CD14-positive monocyte (primary cell): ENCODE data around the gene C1orf105. TPM values are rescaled to one million over a fixed set of nuclear protein-coding genes. Genes with fewer than 3 reads are reported as not detected.
A peak's percentile ranks its signal among the peaks of the same experiment; 100 is the strongest.

ENCODE experiments used
- DNase-seq, 3 donors: peaks; one replicate each; pipeline ENCODE4 v3.0.0-alpha.2; 2011 to 2022
- H2AFZ ChIP-seq: 2 replicates; pipeline ENCODE4 v1.6.0; 2012; ENCODE audit warnings: mild to moderate bottlenecking, low read depth, low read length, inconsistent platforms; ENCODE audit not compliant: insufficient read depth, poor library complexity, severe bottlenecking
- H3K27ac ChIP-seq, 2 donors: 1 replicate in 1 of 2; 2 replicates in 1 of 2; pipeline ENCODE4 v1.5.1; 2012 to 2013; ENCODE audit warnings: low read length in 2 of 2, control low read depth in 1 of 2, inconsistent platforms in 1 of 2, low read depth in 1 of 2, mild to moderate bottlenecking in 1 of 2
- H3K27me3 ChIP-seq, 2 donors: one replicate each; pipeline versions ENCODE4 v1.6.0 to v1.6.1; 2011 to 2013; ENCODE audit warnings: low read length in 2 of 2; ENCODE audit not compliant: control insufficient read depth in 2 of 2, insufficient read depth in 2 of 2
- H3K36me3 ChIP-seq, 2 donors: replicated peaks in 1 of 2; 1 replicate in 1 of 2; 2 replicates in 1 of 2; pipeline versions ENCODE4 v1.5.1 to v1.6.1; 2012 to 2013; ENCODE audit warnings: low read length in 2 of 2, control low read depth in 1 of 2, inconsistent platforms in 1 of 2, mild to moderate bottlenecking in 1 of 2; ENCODE audit not compliant: insufficient read depth in 2 of 2, control insufficient read depth in 1 of 2
- H3K4me1 ChIP-seq, 2 donors: 1 replicate in 1 of 2; 2 replicates in 1 of 2; pipeline versions ENCODE4 v1.5.1 to v1.6.1; 2012 to 2013; ENCODE audit warnings: low read length in 2 of 2, control low read depth in 1 of 2, inconsistent platforms in 1 of 2, mild to moderate bottlenecking in 1 of 2, moderate library complexity in 1 of 2; ENCODE audit not compliant: insufficient read depth in 2 of 2, control insufficient read depth in 1 of 2
- H3K4me2 ChIP-seq: replicated peaks from 2 replicates; pipeline ENCODE3; 2012; ENCODE audit warnings: low read length, moderate library complexity, mild to moderate bottlenecking; ENCODE audit not compliant: poor library complexity, severe bottlenecking; ENCODE audit errors: extremely low read depth
- H3K4me3 ChIP-seq, 3 experiments: fragments of 200-600 bp in 1 of 3; sonication (generic) in 1 of 3; replicated peaks in 1 of 3; 1 replicate in 2 of 3; 2 replicates in 1 of 3; pipeline ENCODE4 v1.5.1; 2011 to 2013; ENCODE audit warnings: low read length in 3 of 3, mild to moderate bottlenecking in 3 of 3, control low read depth in 2 of 3, low read depth in 2 of 3, inconsistent platforms in 1 of 3, moderate library complexity in 1 of 3
- H3K79me2 ChIP-seq: 2 replicates; pipeline ENCODE4 v1.6.0; 2012; ENCODE audit warnings: mild to moderate bottlenecking, control low read depth, inconsistent platforms, low read length, moderate library complexity; ENCODE audit not compliant: insufficient read depth
- H3K9ac ChIP-seq: 2 replicates; pipeline ENCODE4 v1.6.0; 2017; ENCODE audit warnings: low read length, mild to moderate bottlenecking; ENCODE audit not compliant: insufficient read depth, poor library complexity, severe bottlenecking
- H3K9me3 ChIP-seq, 2 donors: replicated peaks in 1 of 2; 1 replicate in 1 of 2; 2 replicates in 1 of 2; pipeline versions ENCODE4 v1.5.1 to v1.6.1; 2012 to 2013; ENCODE audit warnings: low read length in 2 of 2, control low read depth in 1 of 2; ENCODE audit not compliant: control insufficient read depth in 1 of 2, insufficient read depth in 1 of 2
- H4K20me1 ChIP-seq: 2 replicates; pipeline ENCODE4 v1.6.0; 2012; ENCODE audit warnings: mild to moderate bottlenecking, low read length, control low read depth, moderate library complexity; ENCODE audit not compliant: insufficient read depth
- H3K27ac Mint-ChIP-seq, 7 donors: one replicate each; pipeline ENCODE4 v1.8.0; 2020; ENCODE audit warnings: mild to moderate bottlenecking in 7 of 7, mixed read lengths in 7 of 7, moderate library complexity in 6 of 7, inconsistent platforms in 2 of 7
- H3K27me3 Mint-ChIP-seq, 3 donors: one replicate each; pipeline ENCODE4 v1.8.0; 2021 to 2022; ENCODE audit warnings: low read depth in 3 of 3, mild to moderate bottlenecking in 3 of 3, mixed read lengths in 3 of 3, moderate library complexity in 3 of 3, inconsistent platforms in 1 of 3
- H3K36me3 Mint-ChIP-seq, 2 donors: one replicate each; pipeline ENCODE4 v1.8.0; 2020; ENCODE audit warnings: mixed read lengths in 2 of 2, inconsistent platforms in 1 of 2, mild to moderate bottlenecking in 1 of 2
- H3K4me1 Mint-ChIP-seq: one replicate; pipeline ENCODE4 v1.8.0; 2020; ENCODE audit warnings: mild to moderate bottlenecking, mixed read lengths
- H3K4me3 Mint-ChIP-seq, 2 donors: one replicate each; pipeline ENCODE4 v1.8.0; 2020; ENCODE audit warnings: mild to moderate bottlenecking in 2 of 2, mixed read lengths in 2 of 2, moderate library complexity in 1 of 2
- H3K9me3 Mint-ChIP-seq, 7 donors: one replicate each; pipeline ENCODE4 v1.8.0; 2020 to 2022; ENCODE audit warnings: mixed read lengths in 7 of 7, mild to moderate bottlenecking in 6 of 7, moderate library complexity in 6 of 7, inconsistent platforms in 2 of 7
- WGBS: methylation state at CpG from one replicate; pipeline ENCODE4 v1.1.5; 2013; ENCODE audit warnings: missing lambda C conversion rate; ENCODE audit not compliant: insufficient coverage; 5-methylcytosine and 5-hydroxymethylcytosine counted together
- intact Hi-C, 2 donors: fragments of 100-400 bp; cut with micrococcal nuclease; formaldehyde crosslinking; loops; one replicate each; pipeline versions ENCODE4 v1.15.0 to v1.15.1; 2023
- polyA plus RNA-seq, 3 donors: library from polyadenylated mRNA; depleted of rRNA in 1 of 3; unstranded in 2 of 3; stranded (reverse) in 1 of 3; fragments of 300-500 nt in 2 of 3; fragments of >200 nt in 1 of 3; fragmentation: Illumina TruSeq in 2 of 3; gene quantifications; 1 replicate in 2 of 3; 2 replicates in 1 of 3; pipeline ENCODE4 v1.2.3, GENCODE V29; 2012 to 2021
- TF ChIP-seq, protein P1 (sequence below): fragments of 200-600 bp; IDR thresholded peaks from one replicate; pipeline ENCODE4 v1.8.0; 2022; ENCODE audit warnings: antibody characterized with exemption, mild to moderate bottlenecking

C1orf105 gene
- polyA plus RNA-seq, 3 donors, result not detected

DNA sequence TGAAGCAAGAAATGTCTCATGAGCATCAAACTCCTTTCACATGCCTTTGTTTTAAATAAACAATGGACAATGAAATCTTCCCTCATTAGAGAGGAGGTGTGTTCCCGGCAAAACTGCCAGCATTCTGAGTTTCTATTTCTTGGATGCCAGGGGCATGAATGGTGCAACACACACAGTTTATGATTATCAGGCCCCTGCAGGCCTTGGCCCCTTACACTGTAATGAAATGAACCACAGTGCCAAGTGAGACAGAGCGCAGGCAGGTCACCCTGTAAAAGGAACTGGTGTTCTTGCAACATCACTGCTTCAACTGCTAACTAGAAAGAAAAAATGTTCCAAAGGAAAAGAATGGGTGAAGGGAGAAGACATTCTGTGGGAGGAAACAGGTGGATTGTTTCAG lies 27.2 kb downstream of the C1orf105 start:
- TF ChIP-seq, protein P1, sequence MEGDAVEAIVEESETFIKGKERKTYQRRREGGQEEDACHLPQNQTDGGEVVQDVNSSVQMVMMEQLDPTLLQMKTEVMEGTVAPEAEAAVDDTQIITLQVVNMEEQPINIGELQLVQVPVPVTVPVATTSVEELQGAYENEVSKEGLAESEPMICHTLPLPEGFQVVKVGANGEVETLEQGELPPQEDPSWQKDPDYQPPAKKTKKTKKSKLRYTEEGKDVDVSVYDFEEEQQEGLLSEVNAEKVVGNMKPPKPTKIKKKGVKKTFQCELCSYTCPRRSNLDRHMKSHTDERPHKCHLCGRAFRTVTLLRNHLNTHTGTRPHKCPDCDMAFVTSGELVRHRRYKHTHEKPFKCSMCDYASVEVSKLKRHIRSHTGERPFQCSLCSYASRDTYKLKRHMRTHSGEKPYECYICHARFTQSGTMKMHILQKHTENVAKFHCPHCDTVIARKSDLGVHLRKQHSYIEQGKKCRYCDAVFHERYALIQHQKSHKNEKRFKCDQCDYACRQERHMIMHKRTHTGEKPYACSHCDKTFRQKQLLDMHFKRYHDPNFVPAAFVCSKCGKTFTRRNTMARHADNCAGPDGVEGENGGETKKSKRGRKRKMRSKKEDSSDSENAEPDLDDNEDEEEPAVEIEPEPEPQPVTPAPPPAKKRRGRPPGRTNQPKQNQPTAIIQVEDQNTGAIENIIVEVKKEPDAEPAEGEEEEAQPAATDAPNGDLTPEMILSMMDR, result no peak
- Histone ChIP-seq H3K27ac (peak overlapping the region in 1 of 2 donors; percentile 50), H3K27me3 (no peaks in the 10 kb centered on the region), H3K9me3 (no peaks in the 10 kb centered on the region), H3K36me3 (no peaks in the 10 kb centered on the region), H3K4me1 (peaks cover 32 to 46% of the 10 kb centered on the region in 2 donors), H2AFZ (peak overlapping the region; percentile 21), H3K79me2 (peaks cover 17% of the 10 kb centered on the region), H3K4me3 (no peak overlapping the region), H3K4me2 (no peak overlapping the region), H3K9ac (no peak overlapping the region), H4K20me1 (no peaks in the 10 kb centered on the region)
- peak in 2 of 3 donors; percentile 19 to 24 for DNase-seq
- Mint-ChIP-seq H3K27me3 (peaks cover 0 to 5% (median 0%) of the 10 kb centered on the region in 3 donors), H3K9me3 (no peaks in the 10 kb centered on the region), H3K27ac (peak overlapping the region in 6 of 7 donors; percentile 4 to 75 (median 56)), H3K4me3 (peak overlapping the region in 1 of 2 donors; percentile 5), H3K4me1 (peaks cover 47% of the 10 kb centered on the region), H3K36me3 (no peaks in the 10 kb centered on the region)
- intact Hi-C loops, result loop anchor here in 1 of 2 donors (5.0 to 10.0 kb wide), 3 partner anchors 85 to 603 kb away; partner anchors contain the start of genes DNM3 and SUCO
- no CpG with 5 or more reads among the region's 2 CpGs for WGBS

- no peaks in the 10 kb centered on the region for H3K9me3 Mint-ChIP-seq
- H3K9ac ChIP-seq, result no peak overlapping the region
- intact Hi-C loops, result loop anchor here in 1 of 2 donors (5.0 to 10.0 kb wide), 3 partner anchors 83 to 604 kb away; partner anchors contain the start of genes DNM3 and SUCO
- H3K27ac ChIP-seq, result peak overlapping the region in 1 of 2 donors; percentile 57
- H3K9me3 ChIP-seq, result no peaks in the 10 kb centered on the region
- WGBS, result 75% methylated on average over 6 of the region's 6 CpGs
- H3K4me2 ChIP-seq, result no peak overlapping the region
- no peak overlapping the region for H3K4me3 ChIP-seq
- peaks cover 0 to 5% (median 0%) of the 10 kb centered on the region in 3 donors for H3K27me3 Mint-ChIP-seq
- no peaks in the 10 kb centered on the region for H3K36me3 Mint-ChIP-seq
- TF ChIP-seq, protein P1, result no peak
- peak overlapping the region; percentile 90 for H2AFZ ChIP-seq
- peaks cover 43% of the 10 kb centered on the region for H3K4me1 Mint-ChIP-seq
- H3K79me2 ChIP-seq, result peaks cover 2% of the 10 kb centered on the region
- no peak overlapping the region for H3K4me3 Mint-ChIP-seq
- no peak for DNase-seq
- H3K27ac Mint-ChIP-seq, result peak overlapping the region in 6 of 7 donors; percentile 1 to 90 (median 62)
- no peaks in the 10 kb centered on the region for H4K20me1 ChIP-seq
- H3K36me3 ChIP-seq, result no peaks in the 10 kb centered on the region
- H3K4me1 ChIP-seq, result peaks cover 27 to 36% of the 10 kb centered on the region in 2 donors
- H3K27me3 ChIP-seq, result no peaks in the 10 kb centered on the region
These were observed 28.6 kb downstream of the C1orf105 start for GRCh38 chr1:172448995-172449584.
